ENCODE data around the gene VWCE. TPM values are rescaled to one million over a fixed set of nuclear protein-coding genes. Genes with fewer than 3 reads are reported as not detected.

The VWCE gene
- total and polyA plus RNA-seq, 9 of the 15 experiments (the other 6 are each of a cell fraction or from before 2014, with no cell fraction given), result 0.06 to 1.6 (median 0.63) TPM; not detected in 1

DNA sequence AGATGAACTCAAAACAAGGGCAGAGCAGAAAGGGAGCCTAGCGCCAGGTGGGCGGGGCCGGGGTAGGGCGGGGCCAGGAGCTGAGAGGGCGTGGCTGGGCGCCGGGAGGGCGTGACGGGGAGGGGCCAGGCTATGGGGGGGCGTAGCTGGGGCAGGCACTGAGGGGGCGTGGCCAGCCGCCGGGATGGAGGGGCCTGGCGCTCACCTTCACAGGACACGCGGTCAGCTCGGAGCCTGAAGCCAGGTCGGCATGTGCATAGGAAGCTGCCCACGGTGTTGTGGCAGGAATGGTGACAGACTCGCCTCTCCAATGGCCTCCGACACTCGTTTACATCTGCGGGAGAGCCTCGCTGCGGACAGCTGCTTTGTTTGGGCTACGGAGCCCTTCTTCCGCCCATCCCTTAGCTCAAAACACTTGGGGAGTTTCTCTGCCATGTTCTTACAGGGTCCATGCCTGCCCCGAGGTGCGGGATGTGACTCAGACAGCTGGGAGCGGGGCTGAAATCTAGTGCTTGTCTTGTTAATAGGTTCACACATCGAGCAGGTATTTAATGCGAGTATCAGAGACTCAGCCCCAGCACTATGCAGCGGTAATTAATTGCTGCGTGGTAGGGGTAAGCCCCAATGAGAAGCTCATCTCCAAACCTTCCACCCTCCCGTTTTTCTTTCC, 13.4 kb downstream of the VWCE start (continued):
- no peak for TF ChIP-seq RERE (CRISPR knock-in tag; IDR thresholded peaks at IDR 0.05; ENCODE audit: borderline replicate concordance)
- TF ChIP-seq RBM17 (IDR thresholded peaks at IDR 0.05; ENCODE audit: borderline replicate concordance, low read depth, low read length), result no peak
- TF ChIP-seq ZNF740 (CRISPR knock-in tag; IDR thresholded peaks at IDR 0.05), result peak; percentile 90
- peak in 1 of 2 experiments; percentile 75; a peak in 2 of 4 replicates for TF ChIP-seq ZNF740 (tag; IDR thresholded peaks at IDR 0.05)
- TF ChIP-seq HDAC3 (IDR thresholded peaks at IDR 0.05; ENCODE audit: borderline replicate concordance, partially characterized antibody), result no peak
- no peak for TF ChIP-seq HEY1 (CRISPR knock-in tag; IDR thresholded peaks at IDR 0.05; ENCODE audit: borderline replicate concordance)
- no peak for TF ChIP-seq BACH1 (tag; IDR thresholded peaks at IDR 0.05)
- TF ChIP-seq MTA2 (IDR thresholded peaks at IDR 0.05; ENCODE audit: low read depth), result no peak
- peak; percentile 71 for TF ChIP-seq SP1 (CRISPR knock-in tag; IDR thresholded peaks at IDR 0.05)
- TF ChIP-seq CBX3 (IDR thresholded peaks at IDR 0.05; ENCODE audit: borderline replicate concordance in 1 of 2, low read length in 2 of 2), result no peak
- peak; percentile 69 for TF ChIP-seq POLR2A (conservative IDR thresholded peaks at IDR 0.05)
- no peak for TF ChIP-seq PCBP2 (IDR thresholded peaks at IDR 0.05; ENCODE audit: low read depth, low read length, poor library complexity, severe bottlenecking)
- TF ChIP-seq EP400 (IDR thresholded peaks at IDR 0.05), result no peak
- TF ChIP-seq IRF1 (CRISPR knock-in tag; IDR thresholded peaks at IDR 0.05; ENCODE audit: borderline replicate concordance), result no peak
- TF ChIP-seq, protein P1, sequence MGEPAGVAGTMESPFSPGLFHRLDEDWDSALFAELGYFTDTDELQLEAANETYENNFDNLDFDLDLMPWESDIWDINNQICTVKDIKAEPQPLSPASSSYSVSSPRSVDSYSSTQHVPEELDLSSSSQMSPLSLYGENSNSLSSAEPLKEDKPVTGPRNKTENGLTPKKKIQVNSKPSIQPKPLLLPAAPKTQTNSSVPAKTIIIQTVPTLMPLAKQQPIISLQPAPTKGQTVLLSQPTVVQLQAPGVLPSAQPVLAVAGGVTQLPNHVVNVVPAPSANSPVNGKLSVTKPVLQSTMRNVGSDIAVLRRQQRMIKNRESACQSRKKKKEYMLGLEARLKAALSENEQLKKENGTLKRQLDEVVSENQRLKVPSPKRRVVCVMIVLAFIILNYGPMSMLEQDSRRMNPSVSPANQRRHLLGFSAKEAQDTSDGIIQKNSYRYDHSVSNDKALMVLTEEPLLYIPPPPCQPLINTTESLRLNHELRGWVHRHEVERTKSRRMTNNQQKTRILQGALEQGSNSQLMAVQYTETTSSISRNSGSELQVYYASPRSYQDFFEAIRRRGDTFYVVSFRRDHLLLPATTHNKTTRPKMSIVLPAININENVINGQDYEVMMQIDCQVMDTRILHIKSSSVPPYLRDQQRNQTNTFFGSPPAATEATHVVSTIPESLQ (CRISPR knock-in tag; IDR thresholded peaks at IDR 0.05), result 0 out of 2 replicates have a peak, but pooled peaks have one; percentile 31
- TF ChIP-seq ZNF121 (CRISPR knock-in tag; conservative IDR thresholded peaks at IDR 0.05), result no peak
- TF ChIP-seq ZNF431 (CRISPR knock-in tag; IDR thresholded peaks at IDR 0.05), result no peak
- TF ChIP-seq, protein P2, sequence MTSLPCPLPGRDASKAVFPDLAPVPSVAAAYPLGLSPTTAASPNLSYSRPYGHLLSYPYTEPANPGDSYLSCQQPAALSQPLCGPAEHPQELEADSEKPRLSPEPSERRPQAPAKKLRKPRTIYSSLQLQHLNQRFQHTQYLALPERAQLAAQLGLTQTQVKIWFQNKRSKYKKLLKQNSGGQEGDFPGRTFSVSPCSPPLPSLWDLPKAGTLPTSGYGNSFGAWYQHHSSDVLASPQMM (CRISPR knock-in tag; IDR thresholded peaks at IDR 0.05), result no peak
